GM12891 (cell line): ENCODE data around the gene OR52A5.

Experiments used
- POLR2A ChIP-seq: IDR thresholded peaks from 2 replicates; pipeline ENCODE4 v1.6.1; 2011; ENCODE audit warnings: low read depth, low read length, control low read depth
- POLR2AphosphoS5 ChIP-seq: IDR thresholded peaks from 2 replicates; pipeline ENCODE4 v1.6.1; 2011; ENCODE audit warnings: low read depth, low read length, control low read depth

GRCh38 chr11:5171856-5172255 is 33.7 kb upstream of the OR52A5 start:
- TF ChIP-seq POLR2A (no peak), POLR2AphosphoS5 (no peak)
